ENCODE measurements around the gene SSTR5. TPM values are rescaled to one million over a fixed set of nuclear protein-coding genes. Genes with fewer than 3 reads are reported as not detected.
A peak's percentile ranks its signal among the peaks of the same experiment; 100 is the strongest.

Gene SSTR5
- total RNA-seq, 1 experiment from 2014 or later: 0.21 TPM

DNA sequence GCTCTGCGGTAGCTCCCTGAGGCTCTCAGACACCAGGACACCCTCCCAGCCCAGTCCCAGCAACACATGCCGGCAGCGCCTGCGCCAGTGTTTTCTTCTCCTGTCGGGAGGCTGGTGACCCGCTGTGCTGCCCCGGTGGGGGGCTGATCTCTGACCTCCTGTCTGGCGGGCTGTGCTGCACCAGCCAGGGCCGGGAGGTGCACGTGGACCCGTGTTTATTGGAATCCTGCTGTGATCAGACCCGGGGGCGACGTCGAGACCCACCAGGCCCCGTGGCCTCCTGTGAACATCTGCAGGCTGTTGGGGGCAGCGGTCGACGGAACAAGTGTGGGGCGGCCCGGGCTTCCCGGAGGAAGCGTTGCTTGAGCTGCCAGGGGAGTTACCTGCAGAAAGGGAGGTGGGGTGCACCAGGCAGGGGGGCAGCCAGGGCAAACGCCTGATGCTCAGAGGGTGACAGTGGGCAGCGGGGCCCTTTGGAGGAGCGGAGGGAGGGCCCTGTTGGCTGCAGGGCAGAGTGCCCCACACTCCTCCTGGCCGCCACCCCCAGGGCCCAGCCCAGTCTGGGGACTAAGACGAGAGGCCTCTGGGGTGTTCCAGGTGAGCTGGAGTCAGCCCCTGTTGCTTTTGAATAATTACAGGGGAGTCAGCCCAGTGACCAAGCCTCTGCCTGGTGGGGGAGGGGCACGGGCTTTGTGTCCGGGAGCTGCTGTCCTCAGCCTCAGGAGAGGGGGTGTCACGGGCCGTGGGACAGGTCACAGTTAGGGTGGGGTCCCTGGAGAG is 2.3 kb upstream of the SSTR5 start:
- Histone ChIP-seq H3K36me3 (replicated peaks; ENCODE audit: control insufficient read depth, insufficient read depth, low read length) (no peaks in the 10 kb centered on the region), H3K27me3 (ENCODE audit: control insufficient read depth, insufficient read depth, low read length) (peaks cover 11% of the 10 kb centered on the region), H3K4me3 (ENCODE audit: insufficient read depth, low read depth, low read length) (no peak overlapping the region)
- peak; percentile 69 for DNase-seq

- no peak for DNase-seq
- Histone ChIP-seq H3K27me3 (ENCODE audit: control insufficient read depth, insufficient read depth, low read length) (peaks cover 11% of the 10 kb centered on the region), H3K36me3 (replicated peaks; ENCODE audit: control insufficient read depth, insufficient read depth, low read length) (no peaks in the 10 kb centered on the region), H3K4me3 (ENCODE audit: insufficient read depth, low read depth, low read length) (no peak overlapping the region)
Measured at GRCh38 chr16:1070864-1071408, 1.6 kb upstream of the SSTR5 start.

DNA sequence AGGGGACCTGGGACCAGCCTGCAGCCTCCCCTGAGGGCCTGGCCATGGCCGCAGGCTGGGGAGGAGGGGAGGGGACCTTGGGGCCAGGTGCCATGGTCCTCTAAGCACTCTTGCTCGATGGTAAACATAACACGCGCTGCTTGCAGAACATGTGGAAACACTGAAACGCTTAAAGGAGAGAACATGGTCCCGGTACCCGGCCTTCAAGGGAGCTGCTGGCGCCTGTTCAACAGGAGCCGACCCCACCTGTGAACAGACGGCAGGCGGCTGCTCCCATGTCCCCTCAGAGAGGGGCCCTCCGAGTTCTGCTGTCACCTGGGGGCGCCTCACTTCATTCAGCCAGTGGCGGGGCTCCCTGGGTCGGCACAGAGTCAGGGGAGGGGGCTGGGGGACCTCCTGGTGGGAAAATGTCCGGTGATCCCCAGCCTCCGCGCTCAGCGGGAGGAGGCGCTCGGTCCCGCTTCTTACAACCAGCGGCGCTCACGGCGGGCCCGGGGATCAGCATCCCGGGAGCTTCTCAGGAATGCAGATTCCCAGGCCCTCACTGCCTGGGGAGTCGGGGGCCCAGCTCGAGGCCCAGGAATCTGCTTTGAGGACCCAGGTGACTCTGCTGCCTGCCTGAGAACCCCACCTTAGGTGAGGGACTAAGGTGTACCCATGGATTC is 854 bp upstream of the SSTR5 start:
- H3K4me3 ChIP-seq (ENCODE audit: insufficient read depth, low read depth, low read length): no peak overlapping the region
- H3K27me3 ChIP-seq (ENCODE audit: control insufficient read depth, insufficient read depth, low read length): peaks cover 11% of the 10 kb centered on the region
- peak; percentile 79 for DNase-seq
- no peaks in the 10 kb centered on the region for H3K36me3 ChIP-seq (replicated peaks; ENCODE audit: control insufficient read depth, insufficient read depth, low read length)

GRCh38 chr16:1073262-1073558 is 663 bp downstream of the SSTR5 start:
- Histone ChIP-seq H3K27me3 (ENCODE audit: control insufficient read depth, insufficient read depth, low read length) (peaks cover 11% of the 10 kb centered on the region), H3K36me3 (replicated peaks; ENCODE audit: control insufficient read depth, insufficient read depth, low read length) (no peaks in the 10 kb centered on the region), H3K4me3 (ENCODE audit: insufficient read depth, low read depth, low read length) (no peak overlapping the region)
- no peak for DNase-seq

- Histone ChIP-seq H3K4me3 (ENCODE audit: insufficient read depth, low read depth, low read length) (no peak overlapping the region), H3K27me3 (ENCODE audit: control insufficient read depth, insufficient read depth, low read length) (peaks cover 11% of the 10 kb centered on the region), H3K36me3 (replicated peaks; ENCODE audit: control insufficient read depth, insufficient read depth, low read length) (no peaks in the 10 kb centered on the region)
- DNase-seq: peak; percentile 63
Measured at GRCh38 chr16:1073566-1074378, 1.2 kb downstream of the SSTR5 start.

GRCh38 chr16:1074379-1074649 is 1.8 kb downstream of the SSTR5 start:
- H3K4me3 ChIP-seq (ENCODE audit: insufficient read depth, low read depth, low read length): no peak overlapping the region
- H3K36me3 ChIP-seq (replicated peaks; ENCODE audit: control insufficient read depth, insufficient read depth, low read length): no peaks in the 10 kb centered on the region
- DNase-seq: no peak
- H3K27me3 ChIP-seq (ENCODE audit: control insufficient read depth, insufficient read depth, low read length): peaks cover 11% of the 10 kb centered on the region

GRCh38 chr16:1075546-1075945 is 3.0 kb downstream of the SSTR5 start:
- no peak overlapping the region for H3K4me3 ChIP-seq (ENCODE audit: insufficient read depth, low read depth, low read length)

DNA sequence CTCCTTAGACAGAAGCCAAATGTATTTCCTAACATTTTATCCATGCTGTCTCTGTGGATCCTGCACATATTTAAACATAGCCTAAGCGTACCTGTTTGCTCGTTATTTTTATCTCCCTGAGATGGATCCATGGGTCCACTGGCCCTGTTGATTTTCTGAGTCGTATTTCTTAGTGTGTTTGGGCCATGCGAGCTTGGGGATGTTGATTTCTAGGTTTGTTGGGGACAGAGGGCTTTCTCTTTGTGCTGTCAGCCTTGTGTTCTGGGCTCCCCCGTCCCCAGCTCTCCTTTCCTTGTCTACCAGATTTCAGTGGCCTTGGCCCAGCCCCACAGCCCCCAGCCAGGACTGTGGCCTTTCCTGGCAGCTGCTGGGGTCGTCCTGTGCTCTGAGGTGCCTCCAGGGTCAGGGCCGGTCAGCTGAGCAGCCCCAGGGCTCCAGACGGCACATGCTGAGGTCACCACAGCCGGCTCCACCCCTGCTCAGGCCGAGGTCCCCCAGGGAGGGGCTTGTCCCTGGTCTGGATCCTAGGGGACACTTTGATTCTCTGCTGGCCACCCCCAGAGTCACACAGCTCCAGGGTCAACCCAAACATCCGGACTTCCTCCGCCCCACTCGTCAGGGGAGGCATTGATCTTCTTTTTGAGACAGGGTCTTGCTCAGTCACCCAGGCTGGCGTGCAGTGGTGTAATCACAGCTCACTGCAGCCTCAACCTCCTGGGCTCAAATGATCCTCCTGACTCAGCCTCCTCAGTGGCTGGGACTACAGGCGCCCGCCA is 4.4 kb downstream of the SSTR5 start:
- no peak overlapping the region for H3K4me3 ChIP-seq (ENCODE audit: insufficient read depth, low read depth, low read length)
- DNase-seq: peak; percentile 68
- H3K27me3 ChIP-seq (ENCODE audit: control insufficient read depth, insufficient read depth, low read length): peaks cover 9% of the 10 kb centered on the region
- H3K36me3 ChIP-seq (replicated peaks; ENCODE audit: control insufficient read depth, insufficient read depth, low read length): no peaks in the 10 kb centered on the region

More at GRCh38 chr16:1075546-1075945, 3.0 kb downstream of the SSTR5 start:
- no peak for DNase-seq
- Histone ChIP-seq H3K36me3 (replicated peaks; ENCODE audit: control insufficient read depth, insufficient read depth, low read length) (no peaks in the 10 kb centered on the region), H3K27me3 (ENCODE audit: control insufficient read depth, insufficient read depth, low read length) (peaks cover 11% of the 10 kb centered on the region)

- peaks cover 3% of the 10 kb centered on the region for H3K27me3 ChIP-seq (ENCODE audit: control insufficient read depth, insufficient read depth, low read length)
- H3K36me3 ChIP-seq (replicated peaks; ENCODE audit: control insufficient read depth, insufficient read depth, low read length): no peaks in the 10 kb centered on the region
- peak; percentile 67 for DNase-seq
- H3K4me3 ChIP-seq (ENCODE audit: insufficient read depth, low read depth, low read length): no peak overlapping the region
Measured at GRCh38 chr16:1077877-1078578, 5.5 kb downstream of the SSTR5 start.

GRCh38 chr16:1078579-1079021 is 6.1 kb downstream of the SSTR5 start:
- no peaks in the 10 kb centered on the region for H3K36me3 ChIP-seq (replicated peaks; ENCODE audit: control insufficient read depth, insufficient read depth, low read length)
- H3K27me3 ChIP-seq (ENCODE audit: control insufficient read depth, insufficient read depth, low read length): no peaks in the 10 kb centered on the region
- H3K4me3 ChIP-seq (ENCODE audit: insufficient read depth, low read depth, low read length): no peak overlapping the region
- DNase-seq: peak; percentile 70

DNA sequence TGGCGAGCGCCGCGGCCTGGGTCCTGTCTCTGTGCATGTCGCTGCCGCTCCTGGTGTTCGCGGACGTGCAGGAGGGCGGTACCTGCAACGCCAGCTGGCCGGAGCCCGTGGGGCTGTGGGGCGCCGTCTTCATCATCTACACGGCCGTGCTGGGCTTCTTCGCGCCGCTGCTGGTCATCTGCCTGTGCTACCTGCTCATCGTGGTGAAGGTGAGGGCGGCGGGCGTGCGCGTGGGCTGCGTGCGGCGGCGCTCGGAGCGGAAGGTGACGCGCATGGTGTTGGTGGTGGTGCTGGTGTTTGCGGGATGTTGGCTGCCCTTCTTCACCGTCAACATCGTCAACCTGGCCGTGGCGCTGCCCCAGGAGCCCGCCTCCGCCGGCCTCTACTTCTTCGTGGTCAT is 6.8 kb downstream of the SSTR5 start:
- no peak for DNase-seq
- no peaks in the 10 kb centered on the region for H3K36me3 ChIP-seq (replicated peaks; ENCODE audit: control insufficient read depth, insufficient read depth, low read length)
- H3K4me3 ChIP-seq (ENCODE audit: insufficient read depth, low read depth, low read length): no peak overlapping the region
- no peaks in the 10 kb centered on the region for H3K27me3 ChIP-seq (ENCODE audit: control insufficient read depth, insufficient read depth, low read length)

- peak; percentile 64 for DNase-seq
- H3K27me3 ChIP-seq (ENCODE audit: control insufficient read depth, insufficient read depth, low read length): no peaks in the 10 kb centered on the region
Measured at GRCh38 chr16:1079786-1080525, 7.4 kb downstream of the SSTR5 start.

More at GRCh38 chr16:1079786-1080525, 7.4 kb downstream of the SSTR5 start:
- H3K36me3 ChIP-seq (replicated peaks; ENCODE audit: control insufficient read depth, insufficient read depth, low read length): no peaks in the 10 kb centered on the region
- H3K4me3 ChIP-seq (ENCODE audit: insufficient read depth, low read depth, low read length): no peak overlapping the region

All from H7 (cell line).